T-helper 17 cell (primary cell): ENCODE measurements around the gene TBL1X. TPM values are rescaled to one million over a fixed set of nuclear protein-coding genes. Genes with fewer than 3 reads are reported as not detected.

Experiments used
- ATAC-seq: fragments of 150-1000 bp; cut with Tn5 transposase; 2 replicates; pipeline ENCODE4 v1.10.0; 2021; ENCODE audit warnings: mild to moderate bottlenecking, moderate library complexity
- DNase-seq, 3 donors: peaks; one replicate each; pipeline versions ENCODE4 v3.0.0 to v3.0.0-alpha.2; 2020 to 2021
- H3K9me3 ChIP-seq: one replicate; pipeline ENCODE4 v1.7.0; 2013; ENCODE audit warnings: low read length, mild to moderate bottlenecking; ENCODE audit not compliant: control insufficient read depth, poor library complexity, severe bottlenecking
- H3K27ac Mint-ChIP-seq: one replicate; pipeline ENCODE4 v1.8.0; 2022; ENCODE audit warnings: mild to moderate bottlenecking, moderate library complexity, mixed read lengths
- H3K27me3 Mint-ChIP-seq: one replicate; pipeline ENCODE4 v1.8.0; 2022; ENCODE audit warnings: mixed read lengths
- H3K36me3 Mint-ChIP-seq: one replicate; pipeline ENCODE4 v1.8.0; 2022; ENCODE audit warnings: low read depth, mixed read lengths
- H3K4me1 Mint-ChIP-seq: one replicate; pipeline ENCODE4 v1.8.0; 2022; ENCODE audit warnings: mild to moderate bottlenecking, mixed read lengths
- H3K4me3 Mint-ChIP-seq: one replicate; pipeline ENCODE4 v1.8.0; 2022; ENCODE audit warnings: mild to moderate bottlenecking, moderate library complexity, mixed read lengths
- total RNA-seq, 4 donors: library from RNA in 2 of 4; stranded (reverse) in 2 of 4; gene quantifications; one replicate each; pipeline ENCODE4 v1.2.3 and lab custom pipeline; 2022 to 2026

The TBL1X gene
- total RNA-seq, 2 donors from 2014 or later = 15.7 to 20.2 TPM

DNA sequence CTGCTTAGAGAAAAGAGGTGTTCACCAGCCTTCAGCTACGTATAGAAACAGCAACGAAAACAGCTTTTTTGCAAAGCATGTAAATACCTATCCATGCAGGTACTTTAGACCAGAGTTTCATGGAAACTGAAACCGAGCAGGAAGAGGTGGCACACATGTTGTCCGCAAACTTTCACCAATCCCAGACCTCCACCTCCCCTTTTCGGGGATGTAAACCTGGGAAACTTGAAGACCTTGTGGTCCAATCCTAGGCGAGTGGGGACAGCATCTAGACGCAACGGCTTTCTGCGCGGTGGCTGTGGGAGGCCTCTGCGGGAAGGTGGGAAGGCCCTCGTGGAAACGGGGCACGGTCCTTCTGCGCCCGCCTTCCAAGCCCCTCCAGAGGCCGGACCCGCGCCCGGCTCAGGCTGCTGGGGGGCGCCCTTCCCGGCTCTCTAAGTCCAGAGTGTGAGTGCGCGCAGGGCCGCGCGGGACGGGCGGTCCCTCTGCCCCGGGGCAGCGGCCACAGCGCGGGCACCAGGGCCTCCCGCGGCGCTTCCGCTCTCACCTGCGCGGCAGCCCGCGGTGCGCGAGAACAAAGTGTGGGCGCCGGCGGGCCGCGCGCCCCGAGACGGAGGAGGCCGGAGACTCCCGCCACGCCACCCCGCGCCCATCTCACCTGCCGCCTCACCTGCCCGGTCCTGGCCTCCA is 320.5 kb downstream of the TBL1X start:
- H3K36me3 Mint-ChIP-seq = no peaks in the 10 kb centered on the region
- DNase-seq (no peak), ATAC-seq (no peak)
- H3K4me3 Mint-ChIP-seq = no peak overlapping the region
- H3K27ac Mint-ChIP-seq = no peak overlapping the region
- no peaks in the 10 kb centered on the region for H3K4me1 Mint-ChIP-seq
- H3K27me3 Mint-ChIP-seq = peaks cover 16% of the 10 kb centered on the region
- H3K9me3 ChIP-seq = no peaks in the 10 kb centered on the region

DNA sequence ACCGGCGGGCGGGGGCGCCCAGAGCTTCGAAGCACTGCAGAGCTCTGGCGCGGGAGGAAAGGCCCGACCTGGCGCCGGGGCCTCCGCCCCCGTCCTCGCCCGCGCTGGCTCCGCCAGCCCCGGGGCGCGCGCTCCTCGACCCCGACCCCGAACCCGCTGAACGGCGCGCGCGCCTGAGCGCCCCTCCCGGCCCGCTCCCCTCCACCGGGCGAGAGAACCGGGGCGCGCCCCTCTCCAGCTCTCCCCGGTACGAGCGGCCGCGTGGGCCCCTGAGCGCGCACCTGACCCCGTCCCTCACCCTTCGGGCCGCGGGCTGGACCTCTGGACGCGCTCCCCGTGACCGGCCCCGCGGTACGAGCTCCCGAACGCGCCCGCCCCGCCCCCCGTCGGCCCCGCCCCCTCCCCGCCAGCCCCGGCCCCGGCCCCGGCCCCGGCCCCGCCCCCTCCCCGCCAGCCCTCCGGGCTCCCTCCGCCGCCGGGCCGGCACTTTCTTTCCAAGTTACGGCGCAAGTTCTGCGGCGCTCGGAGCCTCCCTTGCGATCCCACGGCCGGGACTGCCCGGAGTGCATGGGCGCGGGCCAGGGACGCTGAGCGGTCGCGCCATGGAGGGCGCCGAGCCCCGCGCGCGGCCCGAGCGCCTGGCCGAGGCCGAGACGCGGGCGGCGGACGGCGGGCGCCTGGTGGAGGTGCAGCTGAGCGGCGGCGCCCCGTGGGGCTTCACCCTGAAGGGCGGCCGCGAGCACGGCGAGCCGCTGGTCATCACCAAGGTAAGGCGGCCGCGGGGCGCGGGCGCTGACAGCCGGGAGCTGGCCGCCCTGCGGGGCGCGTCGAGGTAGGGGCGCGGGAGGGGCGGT is 321.3 kb downstream of the TBL1X start, which contains the start of gene SHROOM2:
Gene SHROOM2 (plus strand): TSS at position 486 of the 854 bp plus-strand sequence. CDS start 117 bp downstream, at position 603.
- Mint-ChIP-seq H3K4me1 (no peaks in the 10 kb centered on the region), H3K27me3 (peaks cover 16% of the 10 kb centered on the region), H3K4me3 (peak within 1 kb of the TSS; percentile 76), H3K27ac (no peak within 1 kb of the TSS), H3K36me3 (no peaks in the 10 kb centered on the region)
- H3K9me3 ChIP-seq = no peaks in the 10 kb centered on the region
- no peak for ATAC-seq
- DNase-seq = no peak

DNA sequence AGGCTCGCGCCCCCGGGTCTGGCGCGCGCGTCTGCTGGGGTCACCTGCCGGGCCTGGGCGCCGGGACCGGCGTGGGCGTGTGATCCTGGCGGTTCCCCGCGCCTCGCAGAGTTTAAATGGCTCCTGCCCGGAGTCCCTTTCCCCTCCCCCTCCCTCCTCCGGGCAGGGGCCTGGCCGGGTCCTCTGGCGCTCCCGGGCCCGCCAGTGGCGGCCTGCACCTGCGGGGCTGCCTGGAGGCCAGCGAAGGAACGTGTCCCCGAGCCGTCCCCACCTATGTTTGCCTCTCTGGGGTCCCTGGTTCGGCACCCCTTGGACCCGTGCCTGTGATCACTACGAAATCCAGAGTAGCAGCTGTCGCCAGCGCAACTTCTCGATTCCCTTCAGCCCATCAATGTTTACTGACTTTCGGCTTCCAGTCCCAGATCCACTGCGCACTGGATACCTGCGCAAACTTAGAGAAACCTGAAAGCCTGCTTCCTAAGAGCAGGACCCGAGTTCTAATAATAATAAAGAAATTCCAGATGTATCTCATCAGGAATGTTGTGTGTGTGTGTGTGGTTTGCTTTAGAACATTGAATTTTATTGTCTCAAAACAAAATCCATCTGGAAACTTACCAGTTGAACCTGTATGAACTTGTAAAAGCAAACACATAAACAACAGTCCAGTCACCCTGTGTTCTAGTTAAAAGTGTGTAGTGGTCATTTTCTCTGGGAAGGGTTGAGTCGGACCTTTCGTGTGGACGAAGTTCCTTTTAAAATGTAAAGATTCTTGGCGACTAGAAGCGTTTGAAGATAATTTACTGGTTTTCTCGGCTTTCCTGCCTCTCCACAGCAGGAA is 322.2 kb downstream of the TBL1X start:
- peak overlapping the region; percentile 76 for H3K4me3 Mint-ChIP-seq
- H3K4me1 Mint-ChIP-seq = no peaks in the 10 kb centered on the region
- no peaks in the 10 kb centered on the region for H3K9me3 ChIP-seq
- ATAC-seq = no peak
- no peaks in the 10 kb centered on the region for H3K36me3 Mint-ChIP-seq
- H3K27ac Mint-ChIP-seq = no peak overlapping the region
- peaks cover 16% of the 10 kb centered on the region for H3K27me3 Mint-ChIP-seq
- DNase-seq = no peak

DNA sequence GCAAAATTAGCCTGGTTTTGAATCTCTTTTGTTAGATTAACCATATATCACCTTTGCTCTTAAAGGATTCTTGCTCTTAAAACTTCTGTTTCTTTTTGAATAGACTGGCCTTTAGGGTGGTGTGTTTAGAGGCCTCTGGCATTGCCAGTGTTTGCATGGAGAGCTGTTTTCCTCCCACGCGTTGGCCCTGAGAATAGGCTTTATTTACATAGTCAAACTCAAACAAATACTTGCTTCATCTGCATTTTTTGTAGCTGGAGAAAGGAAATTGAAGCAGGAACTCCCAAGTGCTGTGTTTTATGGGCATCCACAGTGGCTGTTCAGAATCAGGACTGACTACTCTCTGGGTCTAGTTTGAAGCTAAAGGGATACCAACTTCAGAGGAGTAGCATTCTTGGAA is 324.1 kb downstream of the TBL1X start:
- no peak for ATAC-seq
- no peaks in the 10 kb centered on the region for H3K36me3 Mint-ChIP-seq
- H3K4me1 Mint-ChIP-seq = no peaks in the 10 kb centered on the region
- no peak overlapping the region for H3K4me3 Mint-ChIP-seq
- no peak overlapping the region for H3K27ac Mint-ChIP-seq
- peaks cover 16% of the 10 kb centered on the region for H3K27me3 Mint-ChIP-seq
- no peak for DNase-seq
- no peaks in the 10 kb centered on the region for H3K9me3 ChIP-seq

DNA sequence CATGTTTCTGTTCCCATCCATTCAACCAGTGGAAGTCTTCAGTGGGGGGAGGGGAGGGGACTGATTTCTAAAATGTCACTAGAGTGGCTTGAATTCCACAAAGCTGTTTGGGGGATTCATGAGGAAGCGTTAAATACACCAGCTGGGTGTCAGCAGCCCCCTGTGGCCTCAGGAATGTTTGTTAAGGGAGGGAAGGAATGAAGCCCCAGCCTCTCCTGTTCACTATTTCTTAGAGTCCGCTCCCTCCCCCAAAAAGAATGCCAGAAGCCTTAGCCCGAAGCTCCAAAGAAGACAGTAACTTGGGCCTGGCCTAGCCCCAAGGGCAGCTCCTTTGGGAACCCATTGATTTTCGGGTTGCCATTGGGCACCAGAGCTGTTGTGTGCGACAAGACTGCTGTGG is 324.7 kb downstream of the TBL1X start:
- ATAC-seq (no peak), DNase-seq (no peak)
- no peaks in the 10 kb centered on the region for H3K9me3 ChIP-seq
- peaks cover 16% of the 10 kb centered on the region for H3K27me3 Mint-ChIP-seq
- H3K4me3 Mint-ChIP-seq = no peak overlapping the region
- no peaks in the 10 kb centered on the region for H3K4me1 Mint-ChIP-seq
- no peaks in the 10 kb centered on the region for H3K36me3 Mint-ChIP-seq
- no peak overlapping the region for H3K27ac Mint-ChIP-seq
